NB4 (cell line): ENCODE data around the gene OMA1.

ENCODE experiments used
- MYC ChIP-seq: IDR thresholded peaks from 2 replicates; pipeline ENCODE4 v1.6.1; 2011; ENCODE audit warnings: low read depth, low read length
- POLR2A ChIP-seq: IDR thresholded peaks from 2 replicates; pipeline ENCODE4 v1.6.1; 2011; ENCODE audit warnings: mild to moderate bottlenecking; ENCODE audit not compliant: insufficient read length; ENCODE audit errors: extremely low read depth
- TF ChIP-seq, protein P1 (sequence below): IDR thresholded peaks from one replicate; pipeline ENCODE4 v1.5.1; 2012; ENCODE audit warnings: low read depth, low read length
- TF ChIP-seq, protein P2 (sequence below): IDR thresholded peaks from 2 replicates; pipeline ENCODE4 v1.6.1; 2011; ENCODE audit warnings: low read depth, low read length

DNA sequence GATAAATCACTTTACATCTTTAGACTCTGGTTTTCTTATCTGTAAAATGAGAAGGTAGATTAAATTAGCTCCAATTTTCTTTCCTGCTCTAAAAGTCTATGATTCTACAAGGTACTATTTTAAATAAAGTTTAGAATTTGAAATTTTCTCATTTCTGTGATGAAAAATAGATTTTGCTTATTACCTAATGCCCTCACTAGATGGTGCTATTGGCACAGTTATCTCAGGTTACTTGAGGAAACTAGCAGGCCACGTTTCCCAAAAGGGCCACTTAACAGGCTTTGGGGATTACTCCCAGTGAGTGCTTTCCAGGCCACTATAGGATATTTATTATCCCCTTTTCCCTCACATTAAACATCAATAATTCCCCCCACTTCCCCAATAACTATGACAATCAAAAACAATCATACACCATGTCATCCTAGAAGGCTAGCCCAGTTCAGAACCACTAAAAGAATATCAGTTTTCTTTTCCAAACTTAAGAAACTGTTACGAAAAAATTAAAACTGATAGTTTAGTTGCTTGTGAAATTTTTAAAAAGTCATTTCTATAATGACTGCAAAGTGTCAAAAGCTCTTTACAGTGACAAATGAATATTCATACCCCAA is 30.6 kb downstream of the OMA1 start:
- TF ChIP-seq, protein P1, sequence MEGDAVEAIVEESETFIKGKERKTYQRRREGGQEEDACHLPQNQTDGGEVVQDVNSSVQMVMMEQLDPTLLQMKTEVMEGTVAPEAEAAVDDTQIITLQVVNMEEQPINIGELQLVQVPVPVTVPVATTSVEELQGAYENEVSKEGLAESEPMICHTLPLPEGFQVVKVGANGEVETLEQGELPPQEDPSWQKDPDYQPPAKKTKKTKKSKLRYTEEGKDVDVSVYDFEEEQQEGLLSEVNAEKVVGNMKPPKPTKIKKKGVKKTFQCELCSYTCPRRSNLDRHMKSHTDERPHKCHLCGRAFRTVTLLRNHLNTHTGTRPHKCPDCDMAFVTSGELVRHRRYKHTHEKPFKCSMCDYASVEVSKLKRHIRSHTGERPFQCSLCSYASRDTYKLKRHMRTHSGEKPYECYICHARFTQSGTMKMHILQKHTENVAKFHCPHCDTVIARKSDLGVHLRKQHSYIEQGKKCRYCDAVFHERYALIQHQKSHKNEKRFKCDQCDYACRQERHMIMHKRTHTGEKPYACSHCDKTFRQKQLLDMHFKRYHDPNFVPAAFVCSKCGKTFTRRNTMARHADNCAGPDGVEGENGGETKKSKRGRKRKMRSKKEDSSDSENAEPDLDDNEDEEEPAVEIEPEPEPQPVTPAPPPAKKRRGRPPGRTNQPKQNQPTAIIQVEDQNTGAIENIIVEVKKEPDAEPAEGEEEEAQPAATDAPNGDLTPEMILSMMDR, result peak; percentile 40
- TF ChIP-seq POLR2A, result no peak
- TF ChIP-seq, protein P2, sequence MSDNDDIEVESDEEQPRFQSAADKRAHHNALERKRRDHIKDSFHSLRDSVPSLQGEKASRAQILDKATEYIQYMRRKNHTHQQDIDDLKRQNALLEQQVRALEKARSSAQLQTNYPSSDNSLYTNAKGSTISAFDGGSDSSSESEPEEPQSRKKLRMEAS, result peak; percentile 49
- TF ChIP-seq MYC, result peak; percentile 60
